SW480 (cell line): ENCODE data around the gene TBX21.

ENCODE experiments used
- DNase-seq: peaks from one replicate; pipeline ENCODE4 v3.0.0-alpha.2; 2016; ENCODE audit warnings: low spot score

Gene TBX21

GRCh38 chr17:47733047-47733673 is at the start of gene TBX21:
Gene TBX21 (plus strand): TSS chr17:47733236. CDS start chr17:47733455, 219 bp downstream.
- DNase-seq: peak; percentile 85

GRCh38 chr17:47684025-47684424 is 49.0 kb upstream of the TBX21 start:
- DNase-seq: no peak

- no peak for DNase-seq
These were observed 48.4 kb upstream of the TBX21 start for GRCh38 chr17:47684535-47685193.

GRCh38 chr17:47685556-47686275 is 47.3 kb upstream of the TBX21 start:
- no peak for DNase-seq

- DNase-seq: no peak
These were observed 46.8 kb upstream of the TBX21 start for GRCh38 chr17:47686276-47686635.

- no peak for DNase-seq
These were observed 46.2 kb upstream of the TBX21 start for GRCh38 chr17:47686664-47687327.

- no peak for DNase-seq
These were observed 45.7 kb upstream of the TBX21 start for GRCh38 chr17:47687328-47687690.

GRCh38 chr17:47687748-47688147 is 45.3 kb upstream of the TBX21 start:
- peak; percentile 26 for DNase-seq

- no peak for DNase-seq
These were observed 42.9 kb upstream of the TBX21 start for GRCh38 chr17:47690121-47690520.

GRCh38 chr17:47692137-47692894 is 40.7 kb upstream of the TBX21 start:
- no peak for DNase-seq

- DNase-seq: no peak
These were observed 39.9 kb upstream of the TBX21 start for GRCh38 chr17:47692895-47693730.

GRCh38 chr17:47693731-47694580 is 39.1 kb upstream of the TBX21 start, which contains the start of gene TBKBP1:
Gene TBKBP1 (plus strand): TSS chr17:47694161. CDS start chr17:47696113, 1,952 bp downstream.
- DNase-seq: peak; percentile 45

- DNase-seq: peak; percentile 58
These were observed 38.2 kb upstream of the TBX21 start for GRCh38 chr17:47694581-47695428.

GRCh38 chr17:47695429-47696376 is 37.3 kb upstream of the TBX21 start:
- DNase-seq: no peak

GRCh38 chr17:47696717-47697642 is 36.1 kb upstream of the TBX21 start:
- DNase-seq: no peak

- DNase-seq: no peak
These were observed 34.9 kb upstream of the TBX21 start for GRCh38 chr17:47697906-47698711.
